Endothelial cell of umbilical vein (primary cell): ENCODE results near the gene INTS12. TPM values are rescaled to one million over a fixed set of nuclear protein-coding genes. Genes with fewer than 3 reads are reported as not detected.

Source experiments
- BruUV-seq: library from RNA; stranded (reverse); fragments of 400-500 nt; replicated peaks from 2 replicates; lab custom pipeline; 2021; lab: Mats Ljungman, UMichigan
- CTCF ChIA-PET: fragments of 300-600, 350-600 bp; sonication (Branson Sonifier 250); formaldehyde crosslinking; loops from one replicate; lab custom pipeline; 2021; ENCODE audit warnings: antibody characterized with exemption, inconsistent platforms; lab: Charles Lee
- POLR2A ChIA-PET: fragments of 300-600, 350-600 bp; sonication (Branson Sonifier 250); formaldehyde crosslinking; loops from one replicate; lab custom pipeline; 2021; ENCODE audit warnings: antibody characterized with exemption, inconsistent platforms; lab: Charles Lee
- DNase-seq: peaks from one replicate; pipeline ENCODE4 v3.0.0-alpha.2; 2011; ENCODE audit warnings: low read depth, low spot score
- FAIRE-seq: peaks from 2 replicates; lab custom pipeline; 2011; peaks lifted over from hg19 to GRCh38; lab: Jason Lieb, UNC
- H2AFZ ChIP-seq: 2 replicates; pipeline ENCODE4 v1.6.0; 2012; ENCODE audit warnings: low read depth, low read length, control low read depth, inconsistent platforms
- H3K27ac ChIP-seq: 2 replicates; pipeline ENCODE4 v1.5.1; 2011; ENCODE audit warnings: low read depth, mild to moderate bottlenecking, control low read depth, low read length, moderate library complexity; ENCODE audit not compliant: insufficient read depth
- H3K27me3 ChIP-seq, 2 experiments: 2 replicates each; pipeline versions ENCODE4 v1.6.0 to v1.6.1; 2011; ENCODE audit warnings: low read length in 2 of 2, mixed read lengths in 1 of 2; ENCODE audit not compliant: control insufficient read depth in 2 of 2, insufficient read depth in 2 of 2
- H3K36me3 ChIP-seq, 2 experiments: 2 replicates in 1 of 2; 3 replicates in 1 of 2; pipeline ENCODE4 v1.5.1; 2011; ENCODE audit warnings: low read length in 2 of 2, mild to moderate bottlenecking in 1 of 2, moderate library complexity in 1 of 2; ENCODE audit not compliant: control insufficient read depth in 2 of 2, insufficient read depth in 2 of 2; ENCODE audit errors: extremely low read depth in 1 of 2
- H3K4me1 ChIP-seq: 3 replicates; pipeline ENCODE4 v1.5.1; 2011; ENCODE audit warnings: mild to moderate bottlenecking, low read length; ENCODE audit not compliant: control insufficient read depth, insufficient read depth; ENCODE audit errors: extremely low read depth
- H3K4me2 ChIP-seq: 2 replicates; pipeline ENCODE4 v1.6.1; 2011; ENCODE audit warnings: low read length, control low read depth, mixed read lengths; ENCODE audit not compliant: insufficient read depth
- H3K4me3 ChIP-seq, 3 experiments: fragments of 200-600 bp in 1 of 3; sonication (generic), shearing (Covaris generic) in 1 of 3; replicated peaks in 1 of 3; 2 replicates each; pipeline ENCODE4 v1.5.1; 2011 to 2016; ENCODE audit warnings: control low read depth in 3 of 3, low read length in 3 of 3, mild to moderate bottlenecking in 2 of 3, inconsistent platforms in 1 of 3, low read depth in 1 of 3, moderate library complexity in 1 of 3; ENCODE audit not compliant: insufficient read depth in 1 of 3
- H3K79me2 ChIP-seq: 2 replicates; pipeline ENCODE4 v1.6.0; 2012; ENCODE audit warnings: low read length, inconsistent platforms; ENCODE audit not compliant: control insufficient read depth, insufficient read depth
- H3K9ac ChIP-seq: replicated peaks from 2 replicates; pipeline ENCODE3; 2011; ENCODE audit warnings: low read length, control low read depth; ENCODE audit not compliant: insufficient read depth; ENCODE audit errors: extremely low read depth
- H3K9me1 ChIP-seq: replicated peaks from 3 replicates; pipeline ENCODE4 v1.6.0; 2011; ENCODE audit warnings: mild to moderate bottlenecking, low read length; ENCODE audit not compliant: control insufficient read depth, insufficient read depth; ENCODE audit errors: extremely low read depth
- H3K9me3 ChIP-seq: replicated peaks from 2 replicates; pipeline ENCODE4 v1.5.1; 2012; ENCODE audit warnings: low read length, inconsistent platforms; ENCODE audit not compliant: control insufficient read depth, insufficient read depth
- H4K20me1 ChIP-seq: replicated peaks from 2 replicates; pipeline ENCODE3; 2011; ENCODE audit warnings: mild to moderate bottlenecking, low read length; ENCODE audit not compliant: control insufficient read depth, insufficient read depth; ENCODE audit errors: extremely low read depth
- EZH2 ChIP-seq: IDR thresholded peaks from 2 replicates; pipeline ENCODE4 v1.6.1; 2012; ENCODE audit warnings: borderline replicate concordance, low read depth, mild to moderate bottlenecking, moderate library complexity, low read length, inconsistent platforms; ENCODE audit not compliant: severe bottlenecking
- FOS ChIP-seq: IDR thresholded peaks from 2 replicates; pipeline ENCODE4 v1.6.1; 2011; ENCODE audit warnings: mild to moderate bottlenecking, low read length, moderate library complexity, borderline replicate concordance; ENCODE audit not compliant: insufficient read depth
- GATA2 ChIP-seq: IDR thresholded peaks from 2 replicates; pipeline ENCODE4 v1.7.0; 2011; ENCODE audit warnings: low read depth, mild to moderate bottlenecking, moderate library complexity, mixed read lengths, low read length; ENCODE audit not compliant: insufficient read length, insufficient read depth
- JUN ChIP-seq: IDR thresholded peaks from 2 replicates; pipeline ENCODE4 v1.6.1; 2011; ENCODE audit warnings: borderline replicate concordance, low read depth; ENCODE audit not compliant: insufficient read length, insufficient read depth
- MYC ChIP-seq: IDR thresholded peaks from one replicate; pipeline ENCODE4 v1.6.1; 2011; ENCODE audit warnings: mild to moderate bottlenecking, low read depth, low read length
- POLR2A ChIP-seq: IDR thresholded peaks from 2 replicates; pipeline ENCODE4 v1.6.1; 2012; ENCODE audit warnings: low read depth, mild to moderate bottlenecking, control low read depth, low read length
- POLR2AphosphoS5 ChIP-seq: IDR thresholded peaks from 2 replicates; pipeline ENCODE4 v1.6.1; 2012; ENCODE audit warnings: low read depth, mild to moderate bottlenecking, control low read depth, low read length, moderate library complexity; ENCODE audit not compliant: insufficient read depth
- dilution Hi-C: fragments of 300-500 bp; cut with MboI; formaldehyde crosslinking; loops from one replicate; pipeline ENCODE4 v1.15.0; 2019; ENCODE audit warnings: low sequenced_read_pairs; ENCODE audit not compliant: extremely low pct_ligation_motif_present
- intact Hi-C: fragments of 100-400 bp; cut with micrococcal nuclease; formaldehyde crosslinking; loops from one replicate; pipeline ENCODE4 v1.10.0; 2022
- polyA plus RNA-seq, 4 experiments: library from polyadenylated mRNA; depleted of rRNA in 3 of 4; stranded (reverse) in 3 of 4; unstranded in 1 of 4; fragments of >200 nt; gene quantifications; 2 replicates each; pipeline versions ENCODE4 v1.2.1 to v1.2.3, GENCODE V29; 2011 to 2012; ENCODE audit warnings: missing spikeins in 1 of 4
- total RNA-seq: library from RNA; stranded (reverse); gene quantifications from 2 replicates; pipeline ENCODE4 v1.2.3, GENCODE V29; 2021
- TF ChIP-seq, protein P1 (sequence below): IDR thresholded peaks from 2 replicates; pipeline ENCODE4 v1.6.1; 2011; ENCODE audit not compliant: insufficient read depth, insufficient read length
- TF ChIP-seq, protein P2 (sequence below), 2 donors: IDR thresholded peaks; 1 replicate in 1 of 2; 2 replicates in 1 of 2; pipeline ENCODE4 v1.5.1; 2011; ENCODE audit warnings: low read length in 2 of 2, mild to moderate bottlenecking in 2 of 2, moderate library complexity in 2 of 2, control low read depth in 1 of 2, inconsistent platforms in 1 of 2, low read depth in 1 of 2; ENCODE audit not compliant: insufficient read depth in 1 of 2; ENCODE audit errors: extremely low read depth in 1 of 2

The INTS12 gene
- total and polyA plus RNA-seq, 2 donors (not counting 3 experiments of a cell fraction or from before 2014, with no cell fraction given), result 19.7 to 20.9 TPM

DNA sequence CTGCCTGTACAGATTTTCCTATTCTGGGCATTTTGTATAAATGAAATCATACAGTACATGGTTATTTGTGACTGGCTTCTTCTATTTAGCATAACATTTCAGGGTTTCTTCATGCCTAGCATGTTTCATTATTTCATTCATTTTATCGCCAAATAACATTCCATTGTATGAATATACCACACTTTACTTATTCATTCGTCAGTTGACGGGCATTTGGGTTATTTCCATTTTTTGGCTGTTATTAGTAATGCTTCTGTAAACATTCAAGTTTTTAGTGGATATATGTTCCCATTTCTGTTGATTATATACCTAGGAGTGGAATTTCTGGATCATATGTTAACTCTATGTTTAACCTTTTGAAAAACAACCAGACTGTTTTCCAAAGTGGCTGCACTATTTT lies 47.5 kb downstream of the INTS12 start:
- dilution Hi-C loops, result no loop called here
- no peak for FAIRE-seq
- TF ChIP-seq, protein P1, sequence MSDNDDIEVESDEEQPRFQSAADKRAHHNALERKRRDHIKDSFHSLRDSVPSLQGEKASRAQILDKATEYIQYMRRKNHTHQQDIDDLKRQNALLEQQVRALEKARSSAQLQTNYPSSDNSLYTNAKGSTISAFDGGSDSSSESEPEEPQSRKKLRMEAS, result no peak
- TF ChIP-seq POLR2AphosphoS5 (no peak), EZH2 (no peak), MYC (no peak), FOS (no peak), POLR2A (no peak), GATA2 (no peak), JUN (no peak)
- TF ChIP-seq, protein P2, sequence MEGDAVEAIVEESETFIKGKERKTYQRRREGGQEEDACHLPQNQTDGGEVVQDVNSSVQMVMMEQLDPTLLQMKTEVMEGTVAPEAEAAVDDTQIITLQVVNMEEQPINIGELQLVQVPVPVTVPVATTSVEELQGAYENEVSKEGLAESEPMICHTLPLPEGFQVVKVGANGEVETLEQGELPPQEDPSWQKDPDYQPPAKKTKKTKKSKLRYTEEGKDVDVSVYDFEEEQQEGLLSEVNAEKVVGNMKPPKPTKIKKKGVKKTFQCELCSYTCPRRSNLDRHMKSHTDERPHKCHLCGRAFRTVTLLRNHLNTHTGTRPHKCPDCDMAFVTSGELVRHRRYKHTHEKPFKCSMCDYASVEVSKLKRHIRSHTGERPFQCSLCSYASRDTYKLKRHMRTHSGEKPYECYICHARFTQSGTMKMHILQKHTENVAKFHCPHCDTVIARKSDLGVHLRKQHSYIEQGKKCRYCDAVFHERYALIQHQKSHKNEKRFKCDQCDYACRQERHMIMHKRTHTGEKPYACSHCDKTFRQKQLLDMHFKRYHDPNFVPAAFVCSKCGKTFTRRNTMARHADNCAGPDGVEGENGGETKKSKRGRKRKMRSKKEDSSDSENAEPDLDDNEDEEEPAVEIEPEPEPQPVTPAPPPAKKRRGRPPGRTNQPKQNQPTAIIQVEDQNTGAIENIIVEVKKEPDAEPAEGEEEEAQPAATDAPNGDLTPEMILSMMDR (IDR thresholded peaks at IDR 0.05; ENCODE audit: extremely low read depth in 1 of 2, insufficient read depth in 1 of 2, low read depth in 1 of 2, low read length in 2 of 2), result no peak
- no peak overlapping the region for H3K4me3 ChIP-seq
- BruUV-seq, result no TSS peak
- CTCF ChIA-PET, result no interaction called here
- intact Hi-C loops, result no loop called here
- no peaks in the 10 kb centered on the region for H3K79me2 ChIP-seq
- no peak overlapping the region for H3K4me2 ChIP-seq
- no peaks in the 10 kb centered on the region for H4K20me1 ChIP-seq
- no peaks in the 10 kb centered on the region for H3K36me3 ChIP-seq
- H3K9me3 ChIP-seq, result no peaks in the 10 kb centered on the region
- no peaks in the 10 kb centered on the region for H3K9me1 ChIP-seq
- no peak overlapping the region for H2AFZ ChIP-seq
- H3K27me3 ChIP-seq, result no peaks in the 10 kb centered on the region
- POLR2A ChIA-PET, result no interaction called here
- no peak overlapping the region for H3K27ac ChIP-seq
- no peaks in the 10 kb centered on the region for H3K4me1 ChIP-seq
- no peak for DNase-seq
- H3K9ac ChIP-seq, result no peak overlapping the region
